ENCODE data around the gene CCNB1IP1. TPM values are rescaled to one million over a fixed set of nuclear protein-coding genes. Genes with fewer than 3 reads are reported as not detected.

CCNB1IP1 gene
- total and polyA plus RNA-seq, 7 experiments from 2014 or later, result 14.8 to 29.8 (median 26.4) TPM

GRCh38 chr14:20350282-20350681 is 17.2 kb upstream of the CCNB1IP1 start:
- H3K36me3 ChIP-seq (ENCODE audit: control insufficient read depth in 2 of 3, insufficient read depth in 3 of 3, low read length in 3 of 3), result peaks cover 6 to 54% (median 10%) of the 10 kb centered on the region in 3 experiments

GRCh38 chr14:20347747-20348146 is 14.7 kb upstream of the CCNB1IP1 start:
- DNase-seq, result no peak
- H3K36me3 ChIP-seq (ENCODE audit: control insufficient read depth in 2 of 3, insufficient read depth in 3 of 3, low read length in 3 of 3), result peaks cover 4 to 40% (median 6%) of the 10 kb centered on the region in 3 experiments
- no peaks in the 10 kb centered on the region for H3K9me3 ChIP-seq (ENCODE audit: control insufficient read depth in 2 of 3, low read length in 3 of 3)
- intact Hi-C loops (cut with micrococcal nuclease), result no loop called here
- Mint-ChIP-seq H3K4me3 (no peak overlapping the region), H3K36me3 (peaks cover 4 to 31% (median 20%) of the 10 kb centered on the region in 5 donors), H3K9me3 (peaks cover 0 to 6% (median 0%) of the 10 kb centered on the region in 11 donors), H3K4me1 (peaks cover 9 to 27% (median 15%) of the 10 kb centered on the region in 7 donors), H3K27ac (no peak overlapping the region), H3K27me3 (no peaks in the 10 kb centered on the region)
- H3K27me3 ChIP-seq (ENCODE audit: control insufficient read depth in 2 of 2, insufficient read depth in 2 of 2, low read length in 2 of 2), result no peaks in the 10 kb centered on the region
- ChIA-PET POLR2A (no interaction called here), CTCF (interaction anchor here (3.3 kb wide), 1 partner anchor 20 kb away, joined by 14 read pairs; no protein-coding TSS in a partner anchor)
- H3K27ac ChIP-seq (ENCODE audit: low read depth, low read length), result no peak overlapping the region
- no peak for ATAC-seq
- H3K4me1 ChIP-seq (ENCODE audit: control insufficient read depth in 2 of 2, insufficient read depth in 2 of 2, low read length in 2 of 2), result peaks cover 4 to 5% of the 10 kb centered on the region in 2 donors
- no peak overlapping the region for H3K4me3 ChIP-seq (ENCODE audit: low read length)

More at GRCh38 chr14:20350282-20350681, 17.2 kb upstream of the CCNB1IP1 start:
- Mint-ChIP-seq H3K27ac (peak overlapping the region in 1 of 9 donors; percentile 23), H3K36me3 (peaks cover 4 to 46% (median 27%) of the 10 kb centered on the region in 5 donors), H3K27me3 (no peaks in the 10 kb centered on the region), H3K4me1 (peaks cover 2 to 9% (median 4%) of the 10 kb centered on the region in 7 donors), H3K4me3 (no peak overlapping the region), H3K9me3 (no peaks in the 10 kb centered on the region)
- no peak for DNase-seq
- no peaks in the 10 kb centered on the region for H3K27me3 ChIP-seq (ENCODE audit: control insufficient read depth in 2 of 2, insufficient read depth in 2 of 2, low read length in 2 of 2)
- intact Hi-C loops (cut with micrococcal nuclease), result no loop called here
- no peak for ATAC-seq
- no peak overlapping the region for H3K27ac ChIP-seq (ENCODE audit: low read depth, low read length)
- no peak overlapping the region for H3K4me3 ChIP-seq (ENCODE audit: low read length)
- CTCF ChIA-PET, result interaction anchor here (1.1 to 3.3 kb wide), 2 partner anchors 22 to 24 kb away, joined by 4 to 14 read pairs; no protein-coding TSS in a partner anchor
- POLR2A ChIA-PET, result no interaction called here
- H3K9me3 ChIP-seq (ENCODE audit: control insufficient read depth in 2 of 3, low read length in 3 of 3), result no peaks in the 10 kb centered on the region
- H3K4me1 ChIP-seq (ENCODE audit: control insufficient read depth in 2 of 2, insufficient read depth in 2 of 2, low read length in 2 of 2), result no peaks in the 10 kb centered on the region

- H3K4me3 Mint-ChIP-seq, result no peak overlapping the region
- H3K4me1 ChIP-seq (ENCODE audit: control insufficient read depth in 2 of 2, insufficient read depth in 2 of 2, low read length in 2 of 2), result peaks cover 4 to 5% of the 10 kb centered on the region in 2 donors
- H3K27ac ChIP-seq (ENCODE audit: low read depth, low read length), result no peak overlapping the region
- H3K27me3 Mint-ChIP-seq, result no peaks in the 10 kb centered on the region
- no peak overlapping the region for H3K4me3 ChIP-seq (ENCODE audit: low read length)
- ChIA-PET CTCF (no interaction called here), POLR2A (no interaction called here)
- H3K36me3 Mint-ChIP-seq, result peaks cover 4 to 26% (median 20%) of the 10 kb centered on the region in 5 donors
- ATAC-seq, result no peak
- no peaks in the 10 kb centered on the region for H3K27me3 ChIP-seq (ENCODE audit: control insufficient read depth in 2 of 2, insufficient read depth in 2 of 2, low read length in 2 of 2)
- peaks cover 4 to 29% (median 6%) of the 10 kb centered on the region in 3 experiments for H3K36me3 ChIP-seq (ENCODE audit: control insufficient read depth in 2 of 3, insufficient read depth in 3 of 3, low read length in 3 of 3)
- H3K9me3 Mint-ChIP-seq, result peaks cover 0 to 6% (median 0%) of the 10 kb centered on the region in 11 donors
- H3K9me3 ChIP-seq (ENCODE audit: control insufficient read depth in 2 of 3, low read length in 3 of 3), result no peaks in the 10 kb centered on the region
- DNase-seq, result no peak
- peaks cover 9 to 27% (median 15%) of the 10 kb centered on the region in 7 donors for H3K4me1 Mint-ChIP-seq
- intact Hi-C loops (cut with micrococcal nuclease), result no loop called here
- H3K27ac Mint-ChIP-seq, result no peak overlapping the region
Measured at GRCh38 chr14:20346713-20347112, 13.6 kb upstream of the CCNB1IP1 start.

GRCh38 chr14:20345366-20345765 is 12.3 kb upstream of the CCNB1IP1 start:
- H3K9me3 ChIP-seq (ENCODE audit: control insufficient read depth in 2 of 3, low read length in 3 of 3), result no peaks in the 10 kb centered on the region
- no peak overlapping the region for H3K4me3 ChIP-seq (ENCODE audit: low read length)
- no peaks in the 10 kb centered on the region for H3K27me3 Mint-ChIP-seq
- H3K27me3 ChIP-seq (ENCODE audit: control insufficient read depth in 2 of 2, insufficient read depth in 2 of 2, low read length in 2 of 2), result no peaks in the 10 kb centered on the region
- ChIA-PET POLR2A (interaction anchor here (0.6 kb wide), 1 partner anchor 12 kb away, joined by 3 read pairs; no protein-coding TSS in a partner anchor), CTCF (interaction anchor here (1.0 kb wide), 1 partner anchor 17 kb away, joined by 3 read pairs; no protein-coding TSS in a partner anchor)
- H3K4me1 Mint-ChIP-seq, result peaks cover 9 to 27% (median 15%) of the 10 kb centered on the region in 7 donors
- peak overlapping the region in 3 of 10 donors; percentile 4 to 51 (median 38) for H3K4me3 Mint-ChIP-seq
- ATAC-seq (no peak), DNase-seq (no peak)
- no peak overlapping the region for H3K27ac ChIP-seq (ENCODE audit: low read depth, low read length)
- intact Hi-C loops (cut with micrococcal nuclease), result no loop called here
- H3K36me3 ChIP-seq (ENCODE audit: control insufficient read depth in 2 of 3, insufficient read depth in 3 of 3, low read length in 3 of 3), result peaks cover under 1 to 17% (median 2%) of the 10 kb centered on the region in 3 experiments
- H3K4me1 ChIP-seq (ENCODE audit: control insufficient read depth in 2 of 2, insufficient read depth in 2 of 2, low read length in 2 of 2), result peaks cover 4 to 5% of the 10 kb centered on the region in 2 donors
- peak overlapping the region in 5 of 9 donors; percentile 45 to 97 (median 54) for H3K27ac Mint-ChIP-seq
- peaks cover 0 to 6% (median 0%) of the 10 kb centered on the region in 11 donors for H3K9me3 Mint-ChIP-seq
- H3K36me3 Mint-ChIP-seq, result peaks cover 4 to 20% (median 18%) of the 10 kb centered on the region in 5 donors

GRCh38 chr14:20343862-20344220 is 10.8 kb upstream of the CCNB1IP1 start:
- H3K27ac Mint-ChIP-seq, result peak overlapping the region; percentile 91 to 98 (median 97)
- H3K9me3 ChIP-seq (ENCODE audit: control insufficient read depth in 2 of 3, low read length in 3 of 3), result no peaks in the 10 kb centered on the region
- ATAC-seq (no peak), DNase-seq (no peak)
- no peaks in the 10 kb centered on the region for H3K27me3 ChIP-seq (ENCODE audit: control insufficient read depth in 2 of 2, insufficient read depth in 2 of 2, low read length in 2 of 2)
- intact Hi-C loops (cut with micrococcal nuclease), result loop anchor here (1.0 to 5.0 kb wide), 16 partner anchors 11 to 1112 kb away; partner anchors contain the start of genes APEX1 (in 2 of the 2), CCNB1IP1 (in 2 of the 2), PIP4P1 (in 2 of the 2) and TEP1 (in 2 of the 2)
- peaks cover 4 to 5% of the 10 kb centered on the region in 2 donors for H3K4me1 ChIP-seq (ENCODE audit: control insufficient read depth in 2 of 2, insufficient read depth in 2 of 2, low read length in 2 of 2)
- peak overlapping the region; percentile 91 for H3K27ac ChIP-seq (ENCODE audit: low read depth, low read length)
- peaks cover 0 to 11% (median 0%) of the 10 kb centered on the region in 3 experiments for H3K36me3 ChIP-seq (ENCODE audit: control insufficient read depth in 2 of 3, insufficient read depth in 3 of 3, low read length in 3 of 3)
- ChIA-PET POLR2A (interaction anchor here (0.6 to 3.6 kb wide), 16 partner anchors 10 to 339 kb away, joined by 3 to 40 read pairs (median 6); partner anchors contain the start of genes APEX1, CCNB1IP1, OSGEP and PIP4P1), CTCF (interaction anchor here (0.8 to 6.6 kb wide), 8 partner anchors 11 to 340 kb away, joined by 3 to 68 read pairs (median 6); partner anchors contain the start of genes CCNB1IP1 and RNASE4)
- peaks cover 6 to 27% (median 17%) of the 10 kb centered on the region in 7 donors for H3K4me1 Mint-ChIP-seq
- H3K36me3 Mint-ChIP-seq, result peaks cover 4 to 13% (median 10%) of the 10 kb centered on the region in 5 donors
- H3K9me3 Mint-ChIP-seq, result peaks cover 0 to 6% (median 0%) of the 10 kb centered on the region in 11 donors
- peak overlapping the region; percentile 74 for H3K4me3 ChIP-seq (ENCODE audit: low read length)
- peaks cover 0 to 3% (median 0%) of the 10 kb centered on the region in 5 donors for H3K27me3 Mint-ChIP-seq
- H3K4me3 Mint-ChIP-seq, result peak overlapping the region; percentile 82 to 99 (median 95)

- Mint-ChIP-seq H3K36me3 (peaks cover 4 to 13% (median 10%) of the 10 kb centered on the region in 5 donors), H3K4me3 (peak within 1 kb of the TSS; percentile 82 to 99 (median 95)), H3K27me3 (peaks cover 0 to 7% (median 0%) of the 10 kb centered on the region in 5 donors), H3K9me3 (peaks cover 0 to 6% (median 0%) of the 10 kb centered on the region in 11 donors), H3K27ac (peak within 1 kb of the TSS; percentile 91 to 98 (median 97)), H3K4me1 (peaks cover 6 to 27% (median 18%) of the 10 kb centered on the region in 7 donors)
- peak within 1 kb of the TSS; percentile 91 for H3K27ac ChIP-seq (ENCODE audit: low read depth, low read length)
- DNase-seq (peak; percentile 82 to 94 (median 93)), ATAC-seq (peak; percentile 86)
- ChIA-PET POLR2A (interaction anchor here (0.6 to 3.6 kb wide), 19 partner anchors 10 to 340 kb away, joined by 3 to 40 read pairs (median 5); partner anchors contain the start of genes APEX1, CCNB1IP1, OSGEP and PIP4P1), CTCF (interaction anchor here (0.7 to 6.6 kb wide), 9 partner anchors 11 to 340 kb away, joined by 3 to 68 read pairs (median 6); partner anchors contain the start of genes CCNB1IP1 and RNASE4)
- H3K4me1 ChIP-seq (ENCODE audit: control insufficient read depth in 2 of 2, insufficient read depth in 2 of 2, low read length in 2 of 2), result peaks cover 4 to 5% of the 10 kb centered on the region in 2 donors
- intact Hi-C loops (cut with micrococcal nuclease), result loop anchor here (1.0 to 5.0 kb wide), 16 partner anchors 10 to 1113 kb away; partner anchors contain the start of genes APEX1 (in 2 of the 2), CCNB1IP1 (in 2 of the 2), PIP4P1 (in 2 of the 2) and TEP1 (in 2 of the 2)
- no peaks in the 10 kb centered on the region for H3K9me3 ChIP-seq (ENCODE audit: control insufficient read depth in 2 of 3, low read length in 3 of 3)
- H3K36me3 ChIP-seq (ENCODE audit: control insufficient read depth in 2 of 3, insufficient read depth in 3 of 3, low read length in 3 of 3), result peaks cover 0 to 11% (median 0%) of the 10 kb centered on the region in 3 experiments
- peak within 1 kb of the TSS; percentile 74 for H3K4me3 ChIP-seq (ENCODE audit: low read length)
- no peaks in the 10 kb centered on the region for H3K27me3 ChIP-seq (ENCODE audit: control insufficient read depth in 2 of 2, insufficient read depth in 2 of 2, low read length in 2 of 2)
Measured at GRCh38 chr14:20343092-20343861, 10.2 kb upstream of the CCNB1IP1 start, which contains the start of gene PARP2. Gene PARP2, plus strand, starts transcription at chr14:20343635. Its CDS starts 7 bp downstream, at chr14:20343642.
